H1 (cell line): Measurements from ENCODE around the gene SELENOI.

Source experiments
- SUZ12 ChIP-seq: fragments of 200-600 bp; sonication (generic); IDR thresholded peaks from 2 replicates; pipeline ENCODE4 v1.6.1; 2012; ENCODE audit warnings: mild to moderate bottlenecking, inconsistent platforms, low read length, moderate library complexity, mixed read lengths
- TF ChIP-seq, protein P1 (sequence below), 3 experiments: IDR thresholded peaks; 1 replicate in 2 of 3; 2 replicates in 1 of 3; pipeline versions ENCODE4 v1.5.1 to v1.6.1; 2011; ENCODE audit warnings: low read length in 3 of 3, mild to moderate bottlenecking in 3 of 3, inconsistent platforms in 2 of 3, low read depth in 1 of 3, moderate library complexity in 1 of 3; ENCODE audit not compliant: insufficient read depth in 1 of 3; ENCODE audit errors: control extremely low read depth in 1 of 3
- TF ChIP-seq, protein P2 (sequence below): IDR thresholded peaks from 2 replicates; pipeline ENCODE4 v1.6.1; 2012; ENCODE audit warnings: inconsistent platforms

DNA sequence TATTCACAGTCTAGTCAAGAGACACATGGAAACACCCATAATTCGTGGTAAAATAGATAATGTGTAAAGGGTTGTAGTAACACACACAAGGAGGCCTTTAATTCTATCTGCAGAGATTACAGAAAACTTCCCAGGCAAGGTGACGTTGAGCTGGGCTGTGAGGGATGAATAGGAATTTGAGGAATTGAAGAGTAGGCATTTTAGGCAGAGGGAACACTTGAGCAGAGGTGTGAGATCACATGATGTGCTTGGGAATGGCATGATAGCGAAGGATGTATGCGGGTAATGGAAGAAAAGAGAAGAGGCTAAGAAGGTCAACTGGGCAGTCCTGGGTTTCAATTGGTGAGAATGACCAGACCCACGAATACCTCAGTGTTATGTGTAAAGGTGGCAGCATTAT lies 76.0 kb downstream of the SELENOI start:
- TF ChIP-seq, protein P1, sequence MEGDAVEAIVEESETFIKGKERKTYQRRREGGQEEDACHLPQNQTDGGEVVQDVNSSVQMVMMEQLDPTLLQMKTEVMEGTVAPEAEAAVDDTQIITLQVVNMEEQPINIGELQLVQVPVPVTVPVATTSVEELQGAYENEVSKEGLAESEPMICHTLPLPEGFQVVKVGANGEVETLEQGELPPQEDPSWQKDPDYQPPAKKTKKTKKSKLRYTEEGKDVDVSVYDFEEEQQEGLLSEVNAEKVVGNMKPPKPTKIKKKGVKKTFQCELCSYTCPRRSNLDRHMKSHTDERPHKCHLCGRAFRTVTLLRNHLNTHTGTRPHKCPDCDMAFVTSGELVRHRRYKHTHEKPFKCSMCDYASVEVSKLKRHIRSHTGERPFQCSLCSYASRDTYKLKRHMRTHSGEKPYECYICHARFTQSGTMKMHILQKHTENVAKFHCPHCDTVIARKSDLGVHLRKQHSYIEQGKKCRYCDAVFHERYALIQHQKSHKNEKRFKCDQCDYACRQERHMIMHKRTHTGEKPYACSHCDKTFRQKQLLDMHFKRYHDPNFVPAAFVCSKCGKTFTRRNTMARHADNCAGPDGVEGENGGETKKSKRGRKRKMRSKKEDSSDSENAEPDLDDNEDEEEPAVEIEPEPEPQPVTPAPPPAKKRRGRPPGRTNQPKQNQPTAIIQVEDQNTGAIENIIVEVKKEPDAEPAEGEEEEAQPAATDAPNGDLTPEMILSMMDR (IDR thresholded peaks at IDR 0.05; ENCODE audit: control extremely low read depth in 1 of 3, insufficient read depth in 1 of 3, low read depth in 1 of 3, low read length in 3 of 3), result no peak
- TF ChIP-seq SUZ12, result no peak
- TF ChIP-seq, protein P2, sequence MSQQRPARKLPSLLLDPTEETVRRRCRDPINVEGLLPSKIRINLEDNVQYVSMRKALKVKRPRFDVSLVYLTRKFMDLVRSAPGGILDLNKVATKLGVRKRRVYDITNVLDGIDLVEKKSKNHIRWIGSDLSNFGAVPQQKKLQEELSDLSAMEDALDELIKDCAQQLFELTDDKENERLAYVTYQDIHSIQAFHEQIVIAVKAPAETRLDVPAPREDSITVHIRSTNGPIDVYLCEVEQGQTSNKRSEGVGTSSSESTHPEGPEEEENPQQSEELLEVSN, result no peak
